IMR-90 (cell line): ENCODE measurements around the gene CXCR6. TPM values are rescaled to one million over a fixed set of nuclear protein-coding genes. Genes with fewer than 3 reads are reported as not detected.
A peak's percentile ranks its signal among the peaks of the same experiment; 100 is the strongest.

ENCODE experiments used
- ATAC-seq: fragments of 200-7000 bp; cut with Tn5 transposase; 2 replicates; pipeline ENCODE4 v1.9.1; 2020; ENCODE audit warnings: low read depth, mild to moderate bottlenecking, moderate library complexity
- BruUV-seq: library from RNA; stranded (reverse); fragments of 400-500 nt; replicated peaks from 2 replicates; lab custom pipeline; 2021; lab: Mats Ljungman, UMichigan
- CTCF ChIA-PET: fragments of 300-600 bp; formaldehyde crosslinking; extraction: SDS; loops from one replicate; lab custom pipeline; 2021; ENCODE audit warnings: antibody characterized with exemption; lab: Yijun Ruan, JAX
- POLR2A ChIA-PET: fragments of 300-600 bp; sonication (Branson Sonifier 250); formaldehyde crosslinking; loops from one replicate; lab custom pipeline; 2022; ENCODE audit warnings: antibody characterized with exemption; ENCODE audit not compliant: unreplicated experiment; lab: Charles Lee
- DNase-seq: peaks from one replicate; pipeline ENCODE4 v3.0.0; 2013
- H2AFZ ChIP-seq: replicated peaks from 2 replicates; pipeline ENCODE3; 2013; ENCODE audit warnings: low read length, mild to moderate bottlenecking; ENCODE audit not compliant: poor library complexity
- H2AK5ac ChIP-seq: 2 replicates; pipeline ENCODE4 v1.6.1; 2013; ENCODE audit warnings: low read depth, low read length, inconsistent platforms
- H2AK9ac ChIP-seq: replicated peaks from 2 replicates; pipeline ENCODE3; 2013; ENCODE audit warnings: mild to moderate bottlenecking, low read depth, low read length, moderate library complexity; ENCODE audit not compliant: poor library complexity
- H2BK120ac ChIP-seq: 2 replicates; pipeline ENCODE4 v1.6.1; 2013; ENCODE audit warnings: low read depth, low read length, inconsistent platforms
- H2BK15ac ChIP-seq: 3 replicates; pipeline ENCODE4 v1.6.1; 2013; ENCODE audit warnings: low read depth, low read length, inconsistent platforms
- H2BK20ac ChIP-seq: 2 replicates; pipeline ENCODE4 v1.6.1; 2013; ENCODE audit warnings: low read depth, mild to moderate bottlenecking, inconsistent platforms, low read length, moderate library complexity
- H2BK5ac ChIP-seq: 2 replicates; pipeline ENCODE4 v1.6.1; 2013; ENCODE audit warnings: mild to moderate bottlenecking, low read depth, low read length, inconsistent platforms; ENCODE audit not compliant: poor library complexity, severe bottlenecking
- H3K14ac ChIP-seq: replicated peaks from 2 replicates; pipeline ENCODE4 v1.6.1; 2013; ENCODE audit warnings: low read depth, low read length, inconsistent platforms
- H3K18ac ChIP-seq: 2 replicates; pipeline ENCODE4 v1.6.1; 2013; ENCODE audit warnings: low read depth, low read length, control low read depth
- H3K23ac ChIP-seq: 2 replicates; pipeline ENCODE4 v1.6.1; 2013; ENCODE audit warnings: low read depth, low read length, inconsistent platforms
- H3K27ac ChIP-seq: 2 replicates; pipeline ENCODE4 v1.5.1; 2013; ENCODE audit warnings: mild to moderate bottlenecking, control low read depth, low read length; ENCODE audit not compliant: insufficient read depth
- H3K27me3 ChIP-seq: 2 replicates; pipeline ENCODE4 v1.6.1; 2013; ENCODE audit warnings: low read length; ENCODE audit not compliant: control insufficient read depth, insufficient read depth
- H3K36me3 ChIP-seq: 2 replicates; pipeline ENCODE4 v1.6.1; 2013; ENCODE audit warnings: low read length, mixed read lengths; ENCODE audit not compliant: control insufficient read depth, insufficient read depth
- H3K4ac ChIP-seq: 2 replicates; pipeline ENCODE4 v1.6.1; 2013; ENCODE audit warnings: low read depth, low read length, inconsistent platforms
- H3K4me1 ChIP-seq: 2 replicates; pipeline ENCODE4 v1.6.1; 2013; ENCODE audit warnings: low read length, mixed read lengths; ENCODE audit not compliant: control insufficient read depth, insufficient read depth
- H3K4me2 ChIP-seq: 2 replicates; pipeline ENCODE4 v1.6.1; 2013; ENCODE audit warnings: low read depth, mild to moderate bottlenecking, control low read depth, low read length, moderate library complexity
- H3K4me3 ChIP-seq: 2 replicates; pipeline ENCODE4 v1.5.1; 2013; ENCODE audit warnings: low read depth, mild to moderate bottlenecking, control low read depth, low read length, moderate library complexity; ENCODE audit not compliant: insufficient read depth
- H3K56ac ChIP-seq: 2 replicates; pipeline ENCODE4 v1.6.1; 2013; ENCODE audit warnings: low read length, inconsistent platforms; ENCODE audit not compliant: insufficient read depth; ENCODE audit errors: extremely low read depth
- H3K79me1 ChIP-seq, 2 experiments: 2 replicates each; pipeline ENCODE4 v1.6.1; 2013; ENCODE audit warnings: low read length in 2 of 2, inconsistent platforms in 1 of 2, low read depth in 1 of 2
- H3K9ac ChIP-seq: 2 replicates; pipeline ENCODE4 v1.6.1; 2013; ENCODE audit warnings: low read depth, low read length, control low read depth
- H3K9me1 ChIP-seq: 2 replicates; pipeline ENCODE4 v1.6.1; 2013; ENCODE audit warnings: low read length, inconsistent platforms; ENCODE audit not compliant: insufficient read depth
- H3K9me3 ChIP-seq: 2 replicates; pipeline ENCODE4 v1.6.1; 2013; ENCODE audit warnings: low read length; ENCODE audit not compliant: control insufficient read depth, insufficient read depth
- H4K20me1 ChIP-seq: 2 replicates; pipeline ENCODE4 v1.6.1; 2013; ENCODE audit warnings: low read length, inconsistent platforms; ENCODE audit not compliant: insufficient read depth
- H4K5ac ChIP-seq: 2 replicates; pipeline ENCODE4 v1.6.1; 2013; ENCODE audit warnings: mild to moderate bottlenecking, low read depth, low read length, control low read depth
- H4K8ac ChIP-seq, 2 experiments: 2 replicates each; pipeline ENCODE4 v1.6.1; 2013; ENCODE audit warnings: low read depth in 2 of 2, low read length in 2 of 2, control low read depth in 1 of 2, inconsistent platforms in 1 of 2
- H4K91ac ChIP-seq: 2 replicates; pipeline ENCODE4 v1.6.1; 2013; ENCODE audit warnings: low read depth, low read length, inconsistent platforms; ENCODE audit not compliant: insufficient read depth
- FOS ChIP-seq: fragments of 150-350 bp; IDR thresholded peaks from 2 replicates; pipeline ENCODE4 v1.6.1; 2016; ENCODE audit warnings: low read depth, low read length
- MAFK ChIP-seq: IDR thresholded peaks from 2 replicates; pipeline ENCODE4 v1.6.1; 2012; ENCODE audit warnings: low read depth, low read length, improper control_type of control experiment
- MAZ ChIP-seq: IDR thresholded peaks from 2 replicates; pipeline ENCODE4 v1.6.1; 2012; ENCODE audit warnings: low read depth, mild to moderate bottlenecking, low read length, improper control_type of control experiment, moderate library complexity, borderline replicate concordance
- RAD21 ChIP-seq: IDR thresholded peaks from 2 replicates; pipeline ENCODE4 v1.6.1; 2012; ENCODE audit warnings: low read length, improper control_type of control experiment
- RCOR1 ChIP-seq: IDR thresholded peaks from 2 replicates; pipeline ENCODE4 v1.6.1; 2012; ENCODE audit warnings: mild to moderate bottlenecking, low read length, improper control_type of control experiment; ENCODE audit not compliant: insufficient replicate concordance
- SMC3 ChIP-seq: fragments of 150-350 bp; IDR thresholded peaks from 2 replicates; pipeline ENCODE4 v1.6.1; 2016; ENCODE audit warnings: low read depth, mild to moderate bottlenecking, antibody characterized with exemption, low read length, moderate library complexity
- USF2 ChIP-seq: fragments of 150-350 bp; IDR thresholded peaks from 2 replicates; pipeline ENCODE4 v1.6.1; 2017; ENCODE audit warnings: mild to moderate bottlenecking, antibody characterized with exemption, low read length, low read depth
- WGBS, 2 experiments: methylation state at CpG; one replicate each; pipeline versions ENCODE4 v1.1.5 to v1.1.7; 2013; ENCODE audit warnings: missing lambda C conversion rate in 2 of 2; ENCODE audit not compliant: insufficient read length in 1 of 2; ENCODE audit errors: extremely low coverage in 2 of 2; 5-methylcytosine and 5-hydroxymethylcytosine counted together
- dilution Hi-C: fragments of 300-500 bp; cut with HindIII; formaldehyde crosslinking; loops from one replicate; pipeline ENCODE4 v1.14.3; 2018; ENCODE audit warnings: low sequenced_read_pairs; ENCODE audit not compliant: unreplicated experiment
- in situ Hi-C: fragments of 300-500 bp; cut with MboI; formaldehyde crosslinking; loops from 3 replicates; pipeline ENCODE4 v1.14.3; 2019; ENCODE audit warnings: low sequenced_read_pairs, inconsistent platforms, mixed read lengths
- intact Hi-C: fragments of 100-400 bp; cut with micrococcal nuclease; formaldehyde crosslinking; loops from 2 replicates; pipeline ENCODE4 v1.10.0; 2022
- polyA plus RNA-seq, 3 experiments: library from polyadenylated mRNA; depleted of rRNA; stranded (reverse); fragments of >200 nt; gene quantifications; 2 replicates each; pipeline ENCODE4 v1.2.3, GENCODE V29; 2012; ENCODE audit warnings: low replicate concordance in 1 of 3
- total RNA-seq: library from RNA; depleted of rRNA; stranded (reverse); fragments of >200 nt; gene quantifications from 2 replicates; pipeline ENCODE4 v1.2.3, GENCODE V29; 2012
- TF ChIP-seq, protein P1 (sequence below): conservative IDR thresholded peaks from 2 replicates; pipeline ENCODE4 v1.5.1; 2012; ENCODE audit warnings: mild to moderate bottlenecking, low read depth, low read length, improper control_type of control experiment

Gene CXCR6
- total and polyA plus RNA-seq, 2 of the 4 experiments (the other 2 are of a cell fraction): not detected

GRCh38 chr3:45929042-45929679 lies 14.1 kb upstream of the CXCR6 start:
- H2BK20ac ChIP-seq: no peak overlapping the region; the same call in 1 of the 2 replicates
- peaks cover 4% of the 10 kb centered on the region; the same call in 1 of the 2 replicates for H4K20me1 ChIP-seq
- H3K4ac ChIP-seq: 0 out of 2 replicates have a peak overlapping the region, but pooled peaks have one; percentile 68
- H3K14ac ChIP-seq: no peak overlapping the region
- H4K91ac ChIP-seq: no peak overlapping the region
- H3K9me3 ChIP-seq: no peaks in the 10 kb centered on the region
- no peak overlapping the region for H3K9ac ChIP-seq
- H3K4me3 ChIP-seq: no peak overlapping the region
- H3K18ac ChIP-seq: no peak overlapping the region
- H2BK120ac ChIP-seq: no peak overlapping the region
- H2AK9ac ChIP-seq: peak overlapping the region; percentile 39
- H4K8ac ChIP-seq: no peak overlapping the region
- no peak overlapping the region for H3K27ac ChIP-seq
- peaks cover 29% of the 10 kb centered on the region for H3K36me3 ChIP-seq
- H2BK5ac ChIP-seq: no peak overlapping the region
- H2AFZ ChIP-seq: peak overlapping the region; percentile 68
- peak; percentile 93 for ATAC-seq
- POLR2A ChIA-PET: interaction anchor here (0.6 kb wide), 1 partner anchor 168 kb away, joined by 3 read pairs; no protein-coding TSS in a partner anchor
- dilution Hi-C loops (no loop called here), intact Hi-C loops (loop anchor here (1.0 kb wide), 3 partner anchors 168 to 892 kb away; no protein-coding TSS in a partner anchor), in situ Hi-C loops (loop anchor here (5.0 to 10.0 kb wide), 2 partner anchors 417 to 894 kb away; no protein-coding TSS in a partner anchor)
- TF ChIP-seq, protein P1, sequence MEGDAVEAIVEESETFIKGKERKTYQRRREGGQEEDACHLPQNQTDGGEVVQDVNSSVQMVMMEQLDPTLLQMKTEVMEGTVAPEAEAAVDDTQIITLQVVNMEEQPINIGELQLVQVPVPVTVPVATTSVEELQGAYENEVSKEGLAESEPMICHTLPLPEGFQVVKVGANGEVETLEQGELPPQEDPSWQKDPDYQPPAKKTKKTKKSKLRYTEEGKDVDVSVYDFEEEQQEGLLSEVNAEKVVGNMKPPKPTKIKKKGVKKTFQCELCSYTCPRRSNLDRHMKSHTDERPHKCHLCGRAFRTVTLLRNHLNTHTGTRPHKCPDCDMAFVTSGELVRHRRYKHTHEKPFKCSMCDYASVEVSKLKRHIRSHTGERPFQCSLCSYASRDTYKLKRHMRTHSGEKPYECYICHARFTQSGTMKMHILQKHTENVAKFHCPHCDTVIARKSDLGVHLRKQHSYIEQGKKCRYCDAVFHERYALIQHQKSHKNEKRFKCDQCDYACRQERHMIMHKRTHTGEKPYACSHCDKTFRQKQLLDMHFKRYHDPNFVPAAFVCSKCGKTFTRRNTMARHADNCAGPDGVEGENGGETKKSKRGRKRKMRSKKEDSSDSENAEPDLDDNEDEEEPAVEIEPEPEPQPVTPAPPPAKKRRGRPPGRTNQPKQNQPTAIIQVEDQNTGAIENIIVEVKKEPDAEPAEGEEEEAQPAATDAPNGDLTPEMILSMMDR: peak; percentile 79
- TF ChIP-seq MAZ: no peak
- TF ChIP-seq SMC3: peak; percentile 94
- no peak for TF ChIP-seq FOS
- no peak for TF ChIP-seq MAFK
- TF ChIP-seq RCOR1: no peak
- peak; percentile 93 for TF ChIP-seq RAD21
- no peak for TF ChIP-seq USF2
- H3K23ac ChIP-seq: no peak overlapping the region
- H2AK5ac ChIP-seq: peak overlapping the region; percentile 40; the same call in 1 of the 2 replicates
- no peak overlapping the region for H3K4me2 ChIP-seq
- peaks cover 10% of the 10 kb centered on the region for H3K9me1 ChIP-seq
- no CpG with 5 or more reads among the region's 9 CpGs for WGBS, 2 experiments
- no peak overlapping the region for H4K5ac ChIP-seq
- CTCF ChIA-PET: interaction anchor here (0.6 to 1.8 kb wide), 9 partner anchors 8 to 178 kb away, joined by 3 to 5 read pairs (median 3); partner anchors contain the start of gene LZTFL1
- no peaks in the 10 kb centered on the region for H3K27me3 ChIP-seq
- peak; percentile 26 for DNase-seq
- no TSS peak for BruUV-seq
- H3K79me1 ChIP-seq: no peaks in the 10 kb centered on the region; a peak in 1 of 4 replicates
- peaks cover 8% of the 10 kb centered on the region for H3K4me1 ChIP-seq
- no peak overlapping the region for H3K56ac ChIP-seq
- H2BK15ac ChIP-seq: no peak overlapping the region
